Measurements from ENCODE around the gene LYZL1.

- no peak for TF ChIP-seq FOXP2 (optimal IDR thresholded peaks at IDR 0.05; ENCODE audit: borderline replicate concordance, extremely low read depth, extremely low read length, insufficient read depth)
- no peak for TF ChIP-seq POLR2AphosphoS5 (IDR thresholded peaks at IDR 0.05; ENCODE audit: low read depth, low read length)
- TF ChIP-seq REST (IDR thresholded peaks at IDR 0.05; ENCODE audit: insufficient read depth in 1 of 2, low read depth in 2 of 2, low read length in 2 of 2) = no peak
- no peak for TF ChIP-seq TAF1 (IDR thresholded peaks at IDR 0.05; ENCODE audit: borderline replicate concordance, insufficient read depth, low read length)
Measured at GRCh38 chr10:29358010-29358616, 69.2 kb downstream of the LYZL1 start.

Measured in PFSK-1 (cell line).